GM21576 (cell line): ENCODE measurements around the gene RALGPS1.

ENCODE experiments used
- ATAC-seq: cut with Tn5 transposase; IDR thresholded peaks from one replicate; pipeline ENCODE4 v1.9.1; 2021; ENCODE audit warnings: mild to moderate bottlenecking, moderate library complexity; ENCODE audit not compliant: unreplicated experiment

Gene RALGPS1

DNA sequence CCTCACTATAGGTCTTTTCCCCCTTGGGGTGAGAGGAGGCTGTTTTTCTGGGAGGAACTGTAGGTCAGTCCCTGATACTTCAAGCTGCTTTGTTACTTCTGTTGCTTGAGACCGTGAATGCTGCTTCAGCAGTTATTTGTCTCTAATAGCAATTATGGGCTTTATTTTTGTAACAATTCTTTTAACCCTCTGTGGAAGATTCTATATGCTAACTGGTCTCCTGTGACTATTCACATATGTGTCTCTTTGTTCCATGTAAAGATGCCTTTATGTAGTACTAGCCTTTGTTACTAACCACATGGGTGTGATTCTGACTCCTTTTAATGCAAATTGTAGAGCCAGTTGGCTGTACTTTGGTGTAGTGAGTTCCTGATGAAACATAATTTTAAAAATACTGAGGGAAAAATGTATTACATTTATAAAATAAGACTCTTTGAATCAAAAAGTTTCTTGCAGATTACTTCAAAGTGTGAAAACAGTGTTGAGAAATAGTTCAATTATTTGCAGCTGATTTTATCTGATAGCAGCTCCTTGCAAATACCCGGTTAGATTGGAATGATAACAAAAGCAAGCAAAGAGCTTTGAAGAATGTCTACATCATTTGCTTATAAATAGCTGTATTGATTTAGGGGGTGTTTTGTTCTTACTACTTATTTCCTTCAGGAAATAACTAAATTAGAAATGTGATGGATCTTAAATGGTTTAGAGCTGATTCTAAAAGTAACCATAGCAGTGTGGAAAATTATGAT, 161.2 kb downstream of the RALGPS1 start:
- ATAC-seq = no peak

DNA sequence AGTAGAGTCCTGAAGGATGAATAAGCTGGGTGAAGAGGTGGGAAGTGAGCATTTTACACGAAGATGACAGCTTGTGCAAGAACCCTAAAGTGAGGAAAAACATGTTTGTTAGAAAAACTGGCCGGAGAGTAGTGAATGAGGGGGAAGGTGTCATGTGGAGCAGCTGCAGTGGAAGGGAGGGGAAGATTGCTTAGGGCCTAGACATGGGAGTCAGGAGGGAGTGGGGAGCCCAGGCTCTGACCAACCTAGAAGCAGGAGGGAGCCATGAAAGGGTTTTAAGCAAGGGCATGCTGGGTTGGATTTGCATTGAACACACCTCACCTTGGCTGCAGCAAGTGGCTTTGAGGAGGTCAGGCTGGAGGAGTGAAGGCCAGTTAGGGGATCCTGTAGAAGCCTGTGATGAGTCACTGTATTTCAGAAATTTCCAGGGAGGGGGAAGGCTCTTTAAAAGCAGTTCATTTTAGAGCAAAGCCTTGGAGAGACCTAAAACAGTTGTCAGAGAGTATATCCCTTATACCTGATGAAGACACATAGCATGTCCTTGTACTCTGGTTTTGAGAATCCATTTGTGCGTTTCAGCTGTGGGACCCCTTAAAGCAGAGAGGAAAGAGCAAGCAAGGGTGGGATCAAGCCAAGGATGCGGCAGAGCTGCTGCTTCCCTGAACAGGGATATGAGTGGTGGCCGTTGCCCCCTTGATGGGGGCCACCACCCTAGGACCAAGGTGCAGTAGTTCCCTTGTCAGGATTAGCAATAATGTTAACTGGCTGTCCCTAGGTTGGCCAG, 162.5 kb downstream of the RALGPS1 start:
- no peak for ATAC-seq

DNA sequence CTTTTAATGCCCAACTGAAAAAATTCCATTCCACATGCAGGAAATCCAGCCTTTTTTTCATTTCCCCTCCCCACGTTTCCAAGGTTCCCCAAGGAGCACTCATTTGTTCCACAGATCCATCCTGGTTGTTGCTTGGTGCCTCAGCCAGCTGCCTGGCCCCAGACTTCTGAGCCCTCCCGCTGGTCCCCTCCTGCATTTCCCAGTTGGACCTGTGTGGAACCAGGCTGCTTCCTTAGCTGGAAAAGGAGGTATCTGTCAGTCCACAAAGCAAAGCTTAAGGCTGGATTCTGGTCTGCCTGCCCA, 163.0 kb downstream of the RALGPS1 start:
- no peak for ATAC-seq

DNA sequence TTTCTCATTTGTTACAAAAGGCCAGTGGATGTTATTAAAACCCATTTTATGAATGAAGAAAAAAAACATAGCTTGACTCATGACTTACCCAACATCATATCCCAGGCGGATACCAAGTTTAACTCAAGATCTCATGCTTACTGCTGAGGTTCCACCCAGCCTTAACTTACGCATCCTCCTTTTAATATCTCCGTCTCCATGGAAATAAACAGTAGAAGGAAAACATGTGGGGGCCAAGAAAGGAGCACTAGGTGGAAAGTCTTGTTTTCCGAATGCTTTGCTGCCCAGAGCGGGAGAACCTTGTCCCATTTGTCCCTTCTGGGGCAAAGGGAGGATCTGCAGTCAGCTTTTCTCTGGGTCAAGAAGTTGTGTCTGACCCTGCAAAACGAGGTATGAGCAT, 163.8 kb downstream of the RALGPS1 start:
- no peak for ATAC-seq

DNA sequence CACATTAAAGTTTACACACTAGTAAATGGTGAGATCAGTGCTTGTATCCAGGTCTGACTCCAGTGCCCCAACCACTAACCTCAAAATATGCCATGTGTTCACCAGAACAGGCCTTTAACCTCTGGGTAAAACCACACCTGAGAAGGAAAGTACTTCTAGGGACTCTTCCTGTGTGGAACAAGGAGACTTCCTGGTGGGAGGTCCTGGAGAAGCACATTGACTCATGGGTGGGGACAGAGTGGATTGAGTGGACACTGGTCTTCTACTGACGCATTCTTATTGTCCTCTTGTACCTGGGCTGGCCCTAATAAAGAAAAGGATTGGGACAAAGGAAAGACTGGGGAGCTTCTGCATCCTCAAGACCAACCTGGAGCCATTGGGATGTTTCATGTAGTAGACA, 164.4 kb downstream of the RALGPS1 start:
- no peak for ATAC-seq

DNA sequence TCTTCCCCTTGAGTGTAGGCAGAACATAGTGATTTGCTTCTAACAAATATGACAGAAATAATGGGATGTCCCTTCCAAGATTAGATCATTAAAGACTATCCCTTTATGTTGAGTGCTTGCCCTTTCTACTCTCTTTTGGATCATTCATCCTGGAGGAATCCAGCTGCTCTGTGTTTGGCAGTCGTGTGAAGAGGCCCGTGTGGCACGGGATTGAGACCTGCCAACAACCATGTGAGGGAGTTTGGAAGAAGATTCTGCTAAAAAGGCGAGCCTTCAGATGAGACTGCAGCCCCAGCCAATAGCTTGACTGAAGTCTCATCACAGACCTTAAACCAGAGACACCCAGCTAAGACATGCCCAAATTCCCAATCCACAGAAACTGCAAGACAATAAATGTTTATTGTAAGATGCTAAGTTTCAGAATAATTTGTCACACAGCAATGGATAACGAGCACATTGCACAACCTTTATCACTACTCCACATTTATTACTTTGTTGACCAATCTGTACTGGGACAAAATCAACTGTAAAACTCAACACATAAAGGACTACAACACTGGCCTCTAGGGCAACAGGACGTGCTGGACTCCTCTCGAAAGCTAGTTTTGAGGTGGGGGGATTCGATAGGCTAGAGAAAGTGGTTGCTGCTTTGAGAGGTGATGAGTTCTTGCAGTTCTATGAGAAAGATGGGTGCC, 165.0 kb downstream of the RALGPS1 start:
- ATAC-seq = no peak

DNA sequence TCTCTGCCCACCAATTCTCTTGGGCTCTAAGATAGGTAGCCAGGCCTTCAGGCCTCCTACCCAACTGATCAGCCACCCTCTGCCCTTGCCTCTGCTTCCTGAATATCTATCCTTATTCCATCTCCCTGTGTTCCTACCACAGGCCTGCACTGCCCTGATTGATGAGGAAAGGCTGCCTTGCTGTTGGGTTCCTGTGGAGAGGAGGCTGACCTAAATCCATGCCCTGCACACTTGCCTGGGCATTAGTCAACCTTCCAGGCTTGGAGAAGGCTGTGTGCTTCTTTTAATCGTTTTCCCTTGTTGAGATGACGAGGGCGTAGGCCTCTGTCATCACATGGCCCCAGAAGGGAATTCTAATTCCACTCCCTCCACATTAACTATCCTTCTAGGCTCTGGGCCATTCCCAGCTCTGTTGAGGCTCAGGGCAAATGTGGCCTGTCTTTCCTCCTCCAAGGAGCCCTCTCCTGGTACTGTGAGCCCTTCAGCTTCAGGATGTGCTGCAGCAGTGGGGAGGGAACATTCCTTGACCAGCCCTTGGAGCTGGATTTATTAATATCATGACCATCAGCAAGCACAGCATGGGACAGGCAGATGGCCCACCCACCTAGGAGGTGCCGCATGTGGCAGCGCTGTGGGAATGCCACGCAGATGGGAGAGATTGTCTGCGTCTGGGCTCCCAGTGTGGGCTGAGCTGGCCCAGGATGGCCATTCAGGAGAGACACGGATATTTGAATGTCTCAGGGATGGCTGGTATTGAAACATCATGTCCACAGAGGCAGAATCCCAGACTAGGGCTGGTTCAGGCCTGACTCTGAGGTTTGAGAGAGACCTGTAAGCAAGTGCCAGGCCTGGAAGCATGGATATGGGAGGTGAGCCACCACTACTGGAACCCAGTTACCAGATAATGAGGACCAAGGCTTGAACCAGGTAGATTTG, 166.9 kb downstream of the RALGPS1 start:
- ATAC-seq = no peak

DNA sequence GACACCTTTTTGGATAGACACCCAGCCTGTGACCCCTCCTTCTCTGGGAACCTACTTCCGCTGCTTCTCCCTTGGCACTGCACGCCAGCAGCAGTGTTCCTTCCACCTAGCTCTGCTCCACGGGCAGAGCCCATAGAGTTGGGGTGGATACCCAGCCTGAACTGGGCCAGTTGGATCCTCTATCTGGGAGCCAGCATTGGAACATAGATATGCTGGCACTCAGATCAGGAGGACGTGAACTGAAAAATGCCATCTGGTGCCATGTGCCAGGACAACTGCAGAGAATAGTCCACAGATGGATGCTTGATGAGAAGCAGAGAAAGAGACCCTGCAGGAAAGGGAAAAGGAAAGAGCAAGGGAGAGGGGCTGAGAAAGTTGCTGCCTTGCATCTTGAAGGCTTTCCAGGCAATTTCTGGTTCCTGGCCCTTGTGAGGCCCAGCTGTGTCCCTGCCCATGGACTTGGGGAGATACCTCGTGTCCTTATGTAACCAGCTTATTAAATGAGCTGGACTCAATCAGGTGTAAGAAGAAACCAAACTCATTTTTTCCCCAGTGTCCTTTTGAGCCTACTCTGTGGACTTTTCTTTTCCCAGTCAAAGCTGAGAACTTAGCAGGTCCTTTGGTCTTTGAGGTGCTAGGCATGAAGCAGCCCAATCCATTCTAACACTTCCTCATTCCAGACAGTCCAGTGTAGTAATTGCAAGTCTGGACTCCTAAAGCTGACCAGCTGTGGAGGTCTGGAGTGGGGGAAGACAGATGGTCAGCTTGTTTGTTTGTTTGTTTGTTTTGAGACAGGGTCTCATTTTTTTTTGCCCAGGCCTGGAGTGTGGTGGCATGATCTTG, 168.8 kb downstream of the RALGPS1 start:
- no peak for ATAC-seq

DNA sequence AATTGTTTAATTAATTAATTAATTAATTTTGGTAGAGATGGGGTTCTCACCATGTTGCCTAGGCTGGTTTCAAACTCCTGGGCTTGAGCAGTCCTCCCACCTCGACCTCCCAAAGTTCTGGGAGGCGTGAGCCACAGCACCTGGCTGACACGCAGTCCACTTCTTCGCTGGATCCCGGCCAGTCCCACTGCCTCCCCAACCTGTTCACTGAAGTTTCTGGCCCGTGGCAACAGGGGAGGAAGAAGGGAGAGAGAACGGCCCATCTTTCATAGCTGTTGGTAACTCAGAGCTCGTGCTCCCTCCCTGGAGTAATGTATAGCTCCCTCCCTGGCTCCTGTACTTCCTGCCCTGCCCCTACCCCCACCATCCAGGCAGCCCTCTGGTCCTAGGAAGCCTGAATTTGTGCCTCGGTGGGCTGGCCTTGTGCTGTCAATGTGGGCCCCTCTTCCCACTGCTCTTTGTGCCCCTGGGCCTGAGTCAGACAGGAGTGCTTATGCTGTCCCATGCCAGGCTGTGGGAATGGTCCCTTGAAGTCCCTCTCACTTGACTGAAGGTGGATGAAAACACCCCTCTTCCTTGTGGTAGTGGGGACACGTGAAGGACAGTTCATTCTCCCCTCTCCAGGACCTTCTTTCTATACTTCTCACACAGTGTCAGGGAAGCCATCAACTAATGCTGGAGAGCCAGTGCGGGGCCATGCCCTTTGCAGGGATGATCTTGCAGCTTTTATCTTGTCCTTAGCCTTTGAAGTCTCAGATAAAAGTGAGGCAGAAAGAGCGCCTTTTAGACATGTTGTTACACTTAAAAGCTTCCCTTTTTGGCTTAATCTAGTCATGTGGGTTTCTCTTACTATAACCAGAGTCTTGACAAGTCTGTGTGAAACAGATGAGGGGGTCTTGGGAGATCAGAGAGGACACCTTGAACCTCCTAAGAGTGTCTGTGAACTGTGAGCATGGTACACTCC, 169.8 kb downstream of the RALGPS1 start:
- ATAC-seq = no peak

DNA sequence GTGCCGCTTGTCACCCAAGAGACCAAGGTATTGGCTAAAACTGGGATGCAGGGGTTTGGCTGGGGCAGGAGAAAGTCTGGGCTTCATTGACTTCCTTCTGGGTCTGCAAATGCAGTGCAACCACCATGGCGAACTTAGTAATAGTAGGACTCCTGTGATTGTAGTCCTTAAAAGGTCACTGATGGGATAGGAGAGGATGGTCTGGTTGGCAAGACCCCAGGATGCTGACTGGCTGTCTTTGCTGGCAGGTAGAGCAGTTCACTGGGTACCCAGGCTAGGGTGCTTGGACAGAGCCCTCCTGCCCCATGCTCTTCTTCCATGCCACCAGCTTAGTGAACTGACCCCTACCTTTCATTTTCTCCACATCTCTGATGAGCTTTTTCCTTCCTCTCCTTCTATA, 170.6 kb downstream of the RALGPS1 start:
- no peak for ATAC-seq

DNA sequence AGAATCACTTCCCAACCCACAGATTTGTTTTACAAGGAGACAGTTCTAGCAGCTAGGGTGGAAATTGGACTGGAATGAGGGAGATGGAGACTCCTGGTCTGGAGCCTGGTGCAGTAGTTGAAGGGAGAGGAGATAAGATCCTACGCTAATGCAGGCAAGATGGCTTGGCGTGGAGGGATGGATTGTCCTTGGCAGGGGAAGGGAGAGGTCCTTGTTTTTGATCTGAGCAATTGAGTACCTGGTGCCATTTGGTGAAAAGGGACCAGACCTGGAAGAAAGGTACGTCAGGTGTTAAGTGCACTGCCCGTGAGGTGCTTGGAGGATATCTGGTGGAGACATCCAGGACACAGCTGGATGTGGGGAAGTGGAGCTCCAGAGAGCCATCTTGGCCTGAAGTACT, 172.2 kb downstream of the RALGPS1 start:
- ATAC-seq = no peak

DNA sequence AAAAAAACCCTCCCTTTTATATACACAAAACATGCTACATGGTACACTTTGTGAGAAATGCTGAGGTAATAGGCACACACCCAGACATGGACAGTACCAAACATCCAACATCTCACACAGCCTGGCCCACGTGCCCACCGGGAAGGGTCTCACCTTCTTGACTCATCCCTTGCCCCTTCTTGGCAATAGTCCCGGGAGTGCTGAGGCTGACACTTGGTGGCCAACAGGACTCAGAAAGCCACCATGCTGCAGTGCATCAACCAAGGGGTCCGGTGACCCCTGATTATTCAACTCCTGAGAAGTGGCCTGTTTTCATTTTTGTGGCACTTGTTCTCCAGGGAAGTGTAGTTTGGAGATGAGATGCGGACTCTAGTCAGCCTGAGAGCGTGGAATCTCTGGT, 172.8 kb downstream of the RALGPS1 start:
- no peak for ATAC-seq

DNA sequence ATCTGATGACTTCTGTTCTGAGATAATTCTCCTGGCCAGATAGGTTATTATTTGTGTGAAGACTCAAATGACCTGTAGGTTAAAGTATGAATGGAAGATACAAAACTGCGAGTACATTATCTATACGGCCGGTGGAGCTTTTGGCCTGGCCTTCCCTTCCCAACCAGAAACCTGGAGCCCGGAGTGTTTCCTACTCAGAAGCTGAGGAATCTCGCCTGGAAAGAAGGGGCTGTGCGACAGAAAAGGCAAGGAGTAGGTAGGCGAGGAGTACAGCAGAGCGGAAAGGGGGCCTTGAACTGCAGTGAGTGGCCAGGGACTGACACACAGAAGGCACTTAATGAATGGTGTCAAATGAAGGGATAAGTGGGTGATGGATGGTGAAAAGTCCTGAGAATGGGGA, 173.3 kb downstream of the RALGPS1 start:
- no peak for ATAC-seq

DNA sequence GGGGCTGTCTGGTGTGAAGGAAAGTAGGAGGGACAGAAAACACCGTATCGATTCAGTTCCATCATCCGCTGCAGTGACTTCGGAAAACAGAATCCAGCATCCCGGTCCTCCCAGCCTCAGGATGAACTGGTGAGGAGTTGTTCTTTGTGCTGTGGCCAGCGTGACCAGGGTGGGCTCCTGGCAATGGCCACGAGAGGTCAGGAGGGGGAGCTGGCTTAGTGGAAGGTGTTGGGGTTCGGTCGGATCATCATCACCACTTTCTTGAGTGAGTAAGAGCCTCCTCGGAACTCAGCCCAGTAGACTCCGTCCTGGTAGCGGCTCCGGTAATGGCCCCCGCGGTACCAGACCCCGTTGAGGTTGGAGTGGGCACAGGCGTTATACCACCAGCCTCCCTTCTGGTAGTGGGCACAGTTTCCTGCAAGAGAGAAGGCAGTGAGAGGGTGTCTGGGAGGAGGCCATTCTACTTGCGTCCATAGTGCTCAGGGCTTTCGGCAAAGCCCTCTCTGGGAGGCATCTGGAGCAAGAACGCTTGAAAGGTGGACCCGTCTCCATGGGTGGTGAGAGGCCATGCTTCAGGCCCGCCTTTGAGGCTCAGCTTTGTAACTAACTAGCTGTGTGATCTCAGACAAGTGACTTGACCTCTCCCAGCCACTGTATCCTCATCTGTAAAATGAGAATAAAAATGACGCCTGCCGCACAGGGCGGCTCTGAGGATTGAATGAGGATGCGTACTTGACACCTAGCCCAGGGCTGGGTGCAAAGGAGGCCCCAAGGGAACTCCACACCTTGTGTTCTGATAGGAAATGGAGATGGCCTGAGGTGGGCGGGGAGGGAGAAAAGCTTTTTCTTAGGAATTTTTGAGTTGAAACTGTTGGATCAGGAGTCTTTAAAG, 174.4 kb downstream of the RALGPS1 start:
- no peak for ATAC-seq

DNA sequence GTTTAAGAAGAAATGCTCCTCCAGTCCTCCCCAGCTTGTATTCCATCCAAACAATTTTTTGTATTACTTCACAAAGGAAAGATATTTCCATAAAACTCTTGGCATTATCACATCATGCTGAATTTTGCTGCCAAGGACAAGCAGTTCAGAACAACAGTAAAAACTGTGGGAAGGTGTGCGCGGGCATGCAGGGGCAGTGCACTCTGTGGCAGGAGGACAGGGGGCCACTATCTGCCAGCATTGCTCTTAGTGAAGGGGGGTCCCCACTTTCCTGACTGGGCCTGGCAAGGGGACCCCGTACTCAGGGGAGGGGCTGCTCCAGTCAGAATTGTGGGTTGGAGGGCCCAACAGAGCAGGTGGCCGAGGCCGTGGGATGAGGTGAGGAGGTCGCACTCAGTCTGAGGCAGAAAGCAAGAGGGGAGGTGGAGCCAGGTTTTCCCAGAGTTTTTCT, 175.1 kb downstream of the RALGPS1 start:
- ATAC-seq = no peak

DNA sequence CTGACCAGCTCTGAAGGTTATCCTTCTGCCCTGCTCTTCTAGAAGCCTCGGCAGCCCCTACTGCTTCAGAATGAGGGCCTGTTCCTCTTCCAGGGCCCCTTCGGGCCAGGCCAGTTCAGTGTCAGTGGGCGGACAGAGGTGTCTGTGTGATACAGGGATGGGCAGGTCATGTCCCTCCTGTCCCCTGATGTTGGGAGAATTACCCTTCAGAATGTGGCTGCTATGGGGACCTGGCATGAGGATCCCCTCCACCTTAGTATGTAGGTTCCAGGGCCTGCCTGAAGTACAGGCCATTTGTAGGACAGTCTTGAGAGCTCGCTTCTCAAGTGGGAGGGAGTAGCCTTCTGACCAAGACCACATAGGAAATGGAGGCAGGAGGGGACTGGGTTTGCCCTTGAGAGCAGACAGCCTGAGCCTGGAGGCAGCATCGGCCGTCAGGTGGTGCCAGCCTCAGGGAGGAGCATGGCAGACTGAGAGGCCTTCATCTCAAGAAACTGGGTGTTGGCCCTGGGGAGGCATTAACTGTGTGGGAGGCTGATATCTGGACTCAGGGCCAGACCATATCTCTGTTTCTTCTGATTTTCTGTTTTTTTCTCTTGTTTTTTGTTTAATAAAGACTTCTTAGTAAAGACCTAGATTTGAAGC, 175.9 kb downstream of the RALGPS1 start:
- no peak for ATAC-seq

DNA sequence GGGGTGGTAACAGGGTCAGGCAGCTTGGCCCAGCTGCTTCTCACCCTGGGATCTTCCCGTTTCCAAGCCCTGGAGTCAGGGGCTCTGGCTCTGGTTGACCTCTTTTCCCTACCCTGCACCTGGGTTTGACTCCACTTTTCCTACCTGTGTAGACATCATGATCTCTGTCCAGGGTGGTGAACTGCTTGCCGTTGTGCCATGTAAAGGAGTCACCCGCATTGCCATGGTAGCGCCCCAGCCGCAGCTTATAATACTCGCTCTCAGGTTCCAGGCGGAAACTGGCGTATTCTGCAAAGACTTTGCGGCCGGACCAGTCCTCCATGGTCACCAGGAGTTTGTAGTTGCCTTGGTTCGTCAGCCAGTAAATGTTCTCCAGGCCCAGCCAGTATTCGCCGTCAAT, 176.9 kb downstream of the RALGPS1 start:
- ATAC-seq = no peak
